Activated CD8-positive, alpha-beta memory T cell treated with anti-CD3 and anti-CD28 coated beads for 36 hours (primary cell): Measurements from ENCODE around the gene RBKS. TPM values are rescaled to one million over a fixed set of nuclear protein-coding genes. Genes with fewer than 3 reads are reported as not detected.

Source experiments
- CTCF ChIA-PET: fragments of 350-600 bp; sonication (Branson Sonifier 250); formaldehyde crosslinking; loops from one replicate; lab custom pipeline; 2021; ENCODE audit warnings: antibody characterized with exemption; lab: Charles Lee
- POLR2A ChIA-PET: fragments of 350-600 bp; sonication (Branson Sonifier 250); formaldehyde crosslinking; loops from one replicate; lab custom pipeline; 2021; ENCODE audit warnings: antibody characterized with exemption; lab: Charles Lee
- total RNA-seq, 2 experiments: library from RNA; stranded (reverse); gene quantifications; one replicate each; pipeline ENCODE4 v1.2.3, GENCODE V29; 2021

Gene RBKS
- total RNA-seq, 2 experiments from 2014 or later = 5.8 to 7.9 TPM

DNA sequence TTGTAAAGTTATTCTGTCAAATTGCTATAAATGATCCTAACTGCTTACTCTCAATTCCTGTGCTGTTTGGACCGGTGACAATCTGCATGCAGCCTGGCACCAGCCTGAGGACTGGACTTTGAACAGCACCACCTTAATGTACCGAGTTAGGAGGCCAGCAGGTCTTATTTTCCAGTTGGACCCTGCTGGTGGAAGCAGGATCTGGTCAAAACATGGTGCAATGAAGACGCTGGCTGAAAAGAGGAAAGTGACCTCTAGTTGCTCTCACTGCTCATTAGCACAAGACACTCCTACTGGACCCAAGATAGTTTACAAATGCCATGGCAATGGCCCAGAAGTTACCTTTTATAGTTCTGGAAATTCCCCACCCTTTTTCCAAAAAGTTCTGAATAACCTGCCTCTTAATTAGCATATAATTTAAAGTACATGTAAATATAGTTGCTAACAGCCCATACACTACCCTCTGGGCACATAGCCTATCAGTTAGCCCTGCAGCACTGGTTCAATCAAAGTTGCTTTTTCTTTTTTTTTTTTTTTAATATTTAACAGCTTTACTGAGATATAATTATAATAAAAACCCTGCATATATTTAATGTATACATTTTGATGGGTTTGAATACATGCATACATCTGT lies 35.8 kb downstream of the RBKS start:
- ChIA-PET POLR2A (no interaction called here), CTCF (interaction anchor here (1.1 kb wide), 1 partner anchor 553 kb away, joined by 3 read pairs; no protein-coding TSS in a partner anchor)

DNA sequence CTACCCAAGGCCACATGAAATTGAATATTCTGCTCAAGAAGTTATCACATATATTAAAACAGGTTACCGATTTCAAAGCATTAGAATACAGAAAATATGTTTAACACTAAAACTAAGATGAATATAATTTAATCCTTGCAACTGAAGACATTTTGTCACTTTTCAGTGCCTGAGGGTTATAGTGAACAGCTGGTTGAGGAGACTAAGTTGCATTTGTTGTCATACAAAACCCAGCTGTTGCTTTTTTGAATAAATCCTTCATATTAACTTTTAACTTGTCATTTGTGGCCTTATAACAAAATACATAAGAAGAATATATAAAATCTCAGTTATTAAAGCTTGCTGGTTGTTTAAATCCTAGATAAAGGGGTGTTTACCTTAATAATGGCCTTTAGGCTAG lies 37.5 kb downstream of the RBKS start:
- CTCF ChIA-PET = no interaction called here
- POLR2A ChIA-PET = no interaction called here

DNA sequence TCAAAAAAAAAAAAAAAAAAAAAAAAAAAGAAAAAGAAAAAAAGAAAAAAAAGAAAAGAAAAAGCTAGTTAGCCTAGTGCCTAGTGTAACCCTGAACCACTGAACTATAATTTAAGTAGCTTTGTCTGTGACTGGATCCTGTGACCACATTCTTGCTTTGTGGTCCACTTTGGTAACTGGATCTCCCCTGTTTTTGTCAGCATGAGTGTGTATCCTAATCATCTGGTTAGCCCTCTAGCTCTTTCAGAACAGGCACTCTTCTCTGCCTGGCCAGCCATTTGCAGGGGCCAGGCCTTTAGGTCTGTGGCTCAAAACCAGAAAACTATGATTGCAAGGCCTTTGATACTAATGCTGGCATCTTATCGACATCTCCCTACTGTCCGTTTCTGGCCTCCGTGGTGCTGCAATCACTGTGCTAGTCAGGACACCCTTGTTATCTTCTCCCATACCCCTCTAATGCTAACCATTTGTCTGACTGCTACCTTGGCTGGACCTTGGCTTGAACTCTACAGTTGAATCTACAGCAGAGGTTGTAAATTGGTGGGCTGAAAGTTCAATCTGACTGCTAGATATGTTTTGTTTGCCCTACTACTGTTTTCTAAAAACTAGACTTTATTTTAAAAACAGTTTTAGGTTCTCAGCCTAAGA lies 40.5 kb downstream of the RBKS start:
- ChIA-PET POLR2A (no interaction called here), CTCF (interaction anchor here (1.7 kb wide), 1 partner anchor 146 kb away, joined by 5 read pairs; no protein-coding TSS in a partner anchor)

DNA sequence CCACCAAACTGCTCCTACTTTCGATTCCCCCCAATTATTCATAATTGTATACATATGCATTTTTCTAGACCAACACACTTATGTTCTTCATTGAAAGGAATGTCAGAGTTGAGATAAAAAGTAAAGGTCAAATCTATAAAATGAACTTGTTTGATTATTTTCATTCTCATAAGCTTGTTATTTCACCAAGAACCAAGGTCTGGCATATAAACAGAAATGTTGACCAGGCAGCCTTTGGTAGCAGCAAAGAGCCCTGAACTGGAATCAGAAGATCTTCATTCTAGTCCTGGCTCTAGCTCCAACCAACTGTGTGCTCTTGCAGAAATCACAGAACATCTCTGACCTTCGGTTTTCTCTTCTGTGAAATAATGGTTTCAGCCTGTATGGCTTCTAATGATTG lies 42.9 kb downstream of the RBKS start:
- POLR2A ChIA-PET = no interaction called here

DNA sequence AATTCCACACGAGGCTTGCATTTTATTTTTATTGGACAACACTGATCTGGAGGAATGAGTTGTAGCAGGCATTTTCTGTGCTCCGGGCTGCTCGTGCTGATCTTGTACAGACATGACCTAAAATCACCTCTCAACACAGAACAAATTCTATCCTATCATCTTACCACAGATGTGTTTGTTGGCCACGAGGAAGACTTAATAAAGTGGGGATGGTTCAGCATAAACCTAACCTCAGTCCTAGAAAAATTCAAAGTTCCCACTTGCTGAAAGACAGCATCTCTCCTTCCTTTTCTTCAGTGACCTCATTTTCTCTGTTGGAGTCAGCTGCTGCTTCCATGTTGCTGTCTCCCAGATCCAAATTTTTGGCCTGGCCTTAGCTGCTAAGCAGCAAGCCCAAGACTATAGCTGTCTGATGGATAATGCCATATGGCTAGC lies 45.3 kb downstream of the RBKS start:
- ChIA-PET POLR2A (no interaction called here), CTCF (no interaction called here)

More for the DNA sequence above, 42.9 kb downstream of the RBKS start:
- CTCF ChIA-PET = no interaction called here

DNA sequence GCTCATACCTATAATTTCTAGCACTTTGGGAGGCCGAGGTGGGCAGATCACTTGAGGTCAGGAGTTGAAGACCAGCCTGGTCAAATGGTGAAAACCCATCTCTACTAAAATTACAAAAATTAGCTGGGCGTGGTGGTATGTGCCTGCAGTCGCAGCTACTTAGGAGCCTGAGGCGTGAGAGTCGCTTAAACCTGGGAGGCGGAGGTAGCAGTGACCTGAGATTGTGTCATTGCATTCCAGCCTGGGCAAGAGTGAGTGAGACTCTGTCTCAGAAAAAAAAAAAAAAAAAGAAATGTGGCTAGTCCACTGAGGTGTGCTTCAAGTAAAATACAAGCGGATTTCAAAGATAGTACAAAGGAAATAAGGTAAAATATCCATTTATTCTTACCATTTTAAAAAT lies 46.2 kb downstream of the RBKS start:
- POLR2A ChIA-PET = no interaction called here
- CTCF ChIA-PET = interaction anchor here (0.7 kb wide), 2 partner anchors 42 to 225 kb away, joined by 3 to 4 read pairs; no protein-coding TSS in a partner anchor

DNA sequence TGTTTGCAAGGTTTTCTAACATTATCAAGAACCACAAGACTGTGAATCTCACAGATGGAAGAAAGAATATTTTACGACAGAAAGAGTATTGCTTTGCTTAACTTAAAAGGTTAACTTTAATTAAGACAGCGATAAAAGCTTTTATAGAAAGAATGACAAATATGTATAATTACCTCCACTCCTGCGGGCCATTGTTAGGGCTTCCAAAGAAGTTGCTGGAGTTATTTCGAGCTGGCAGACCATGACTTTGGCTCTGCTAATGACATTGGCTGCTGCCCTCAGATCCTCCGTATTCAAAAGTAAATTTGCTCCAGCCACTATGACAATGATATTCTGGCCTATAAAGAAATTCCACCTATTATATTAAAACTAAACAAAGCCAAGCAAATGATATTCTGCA lies 47.3 kb downstream of the RBKS start:
- CTCF ChIA-PET = interaction anchor here (0.7 kb wide), 1 partner anchor 435 kb away, joined by 3 read pairs; no protein-coding TSS in a partner anchor
- POLR2A ChIA-PET = no interaction called here

DNA sequence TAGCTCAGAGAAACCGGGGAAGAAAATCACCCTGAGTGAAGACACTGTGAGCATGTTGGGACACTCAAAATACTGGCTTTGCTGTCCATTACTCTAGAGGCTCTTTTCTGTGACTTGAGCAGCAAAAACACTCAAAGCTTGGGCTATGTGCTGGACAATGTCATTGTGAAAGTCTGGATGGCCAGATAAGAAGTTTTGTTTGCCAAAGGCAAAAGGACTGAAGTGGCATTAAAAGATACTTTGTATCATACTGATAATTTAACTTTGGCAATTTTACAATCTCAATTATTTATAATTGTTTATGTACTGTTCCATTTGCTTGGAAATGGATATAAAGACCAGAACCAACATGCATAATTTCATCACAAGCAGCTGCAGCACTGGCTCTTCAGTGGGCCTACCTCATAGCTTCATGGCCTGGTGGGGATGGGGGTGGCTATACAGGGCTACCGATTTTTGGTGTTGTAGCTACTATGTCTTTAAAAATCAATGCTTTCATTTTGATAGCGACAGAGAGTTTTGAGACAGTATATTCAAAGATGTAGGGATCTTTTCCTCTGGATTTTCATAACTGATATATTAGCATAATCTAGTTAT lies 51.1 kb downstream of the RBKS start:
- ChIA-PET POLR2A (no interaction called here), CTCF (no interaction called here)

DNA sequence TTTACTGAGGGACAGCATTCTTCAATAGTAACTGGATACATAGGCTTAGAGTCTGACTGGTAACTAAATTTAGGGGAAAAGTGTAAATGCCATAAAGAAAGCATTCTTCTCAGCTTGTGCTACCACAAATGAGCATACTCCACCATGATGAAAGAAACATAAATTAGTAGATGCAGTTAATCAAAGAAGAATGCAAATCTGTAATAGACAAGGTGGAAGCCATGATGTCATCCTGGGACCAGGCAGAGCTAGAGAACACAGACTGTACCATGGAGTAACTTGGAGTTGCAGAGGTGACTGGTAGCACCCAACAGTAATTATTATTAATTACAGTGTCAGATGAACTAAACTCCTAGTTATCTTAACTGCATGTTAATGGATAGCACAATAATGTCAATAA lies 51.7 kb downstream of the RBKS start:
- POLR2A ChIA-PET = no interaction called here
- CTCF ChIA-PET = no interaction called here

DNA sequence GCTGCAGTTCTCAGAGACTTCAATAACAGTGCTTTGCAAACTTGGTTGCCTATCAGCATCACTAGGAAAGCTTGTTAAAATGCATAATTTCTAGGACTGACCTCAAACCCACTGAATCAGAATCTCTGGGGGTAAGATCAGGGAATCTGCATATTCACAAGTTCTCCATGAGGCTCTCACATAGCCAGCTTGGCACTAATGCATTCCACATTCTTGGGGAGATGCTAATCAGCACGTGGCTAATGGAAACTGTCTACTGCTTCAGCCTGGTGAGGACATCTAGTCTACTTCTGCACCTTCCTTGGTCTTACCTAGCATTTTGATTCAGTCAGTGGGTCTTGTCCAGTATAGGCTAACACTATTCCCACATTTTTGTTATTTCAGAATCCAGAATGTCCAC lies 56.3 kb downstream of the RBKS start:
- ChIA-PET POLR2A (no interaction called here), CTCF (interaction anchor here (0.6 kb wide), 1 partner anchor 93 kb away, joined by 3 read pairs; no protein-coding TSS in a partner anchor)

DNA sequence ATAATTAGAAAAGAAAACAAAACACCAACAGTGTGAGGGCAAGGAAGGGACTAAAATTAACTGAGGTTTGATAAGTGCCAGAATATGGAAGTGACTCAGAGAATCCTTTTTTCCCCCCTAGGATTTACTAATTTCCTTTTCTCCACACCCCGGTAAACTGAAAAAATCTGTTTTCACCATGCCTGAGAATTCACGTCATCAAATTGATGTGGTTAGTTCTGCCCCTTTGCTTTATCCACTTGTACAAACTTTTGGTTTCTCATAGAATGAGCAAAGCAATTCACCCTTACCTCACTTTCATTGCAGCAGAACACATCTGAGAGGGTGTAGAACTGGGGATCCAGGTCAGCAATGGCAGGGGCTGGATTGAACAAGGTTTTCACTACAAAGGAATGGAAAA lies 57.8 kb downstream of the RBKS start:
- ChIA-PET CTCF (no interaction called here), POLR2A (no interaction called here)

DNA sequence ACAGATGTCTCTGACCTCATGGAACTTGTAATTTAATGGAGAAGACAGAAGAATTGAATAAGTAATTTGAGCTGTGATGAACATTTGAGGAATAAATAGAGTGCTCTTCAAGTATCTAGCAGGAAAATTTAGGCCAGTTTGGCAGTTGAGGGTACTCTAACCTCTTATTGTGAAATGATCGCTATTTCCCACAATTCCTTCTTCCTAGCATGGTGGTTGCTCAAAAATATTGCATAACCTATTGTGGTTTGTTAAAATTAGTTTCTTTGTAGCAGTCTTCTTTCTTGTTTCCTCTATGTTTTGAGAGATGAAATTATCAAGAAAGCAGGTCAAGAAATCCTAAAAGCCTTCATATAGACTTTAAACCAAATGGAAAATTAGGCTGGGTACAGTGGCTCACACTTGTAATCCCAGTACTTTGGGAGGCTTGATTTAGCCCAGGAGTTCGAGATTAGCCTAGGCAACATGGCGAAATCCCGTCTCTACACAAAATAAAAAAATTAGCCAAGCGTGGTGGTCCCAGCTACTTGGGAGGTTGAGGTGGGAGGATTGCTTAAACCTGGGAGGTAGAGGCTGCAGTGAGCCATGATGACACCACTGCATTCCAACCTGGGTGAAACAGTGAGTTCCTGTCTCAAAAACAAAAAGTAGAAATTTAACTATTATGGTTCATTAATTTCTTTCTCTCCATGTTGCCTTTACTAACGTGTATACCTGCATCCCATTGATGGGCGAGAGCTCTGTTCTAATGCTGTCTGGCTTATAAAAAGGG lies 58.7 kb downstream of the RBKS start:
- ChIA-PET POLR2A (interaction anchor here (0.5 kb wide), 1 partner anchor 24 kb away, joined by 4 read pairs; no protein-coding TSS in a partner anchor), CTCF (no interaction called here)

DNA sequence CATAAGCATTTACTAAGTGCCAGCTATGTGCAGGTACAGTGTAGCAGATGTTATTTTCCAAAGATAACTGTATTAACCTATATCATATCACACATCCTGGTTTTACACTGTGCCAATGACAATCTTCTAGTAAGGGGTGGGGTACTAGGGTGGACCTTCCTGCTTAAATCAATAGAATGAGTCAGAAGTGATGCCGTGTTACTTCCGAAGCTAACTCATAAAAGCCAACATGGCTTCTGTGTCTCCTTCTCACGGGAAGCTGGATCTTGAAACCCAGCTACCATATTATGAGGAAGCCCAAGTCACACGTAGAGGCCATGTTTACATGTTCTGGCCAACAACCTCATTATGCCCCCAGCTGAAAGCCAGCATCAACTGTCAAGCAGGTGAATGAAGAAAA lies 59.5 kb downstream of the RBKS start:
- POLR2A ChIA-PET = no interaction called here

DNA sequence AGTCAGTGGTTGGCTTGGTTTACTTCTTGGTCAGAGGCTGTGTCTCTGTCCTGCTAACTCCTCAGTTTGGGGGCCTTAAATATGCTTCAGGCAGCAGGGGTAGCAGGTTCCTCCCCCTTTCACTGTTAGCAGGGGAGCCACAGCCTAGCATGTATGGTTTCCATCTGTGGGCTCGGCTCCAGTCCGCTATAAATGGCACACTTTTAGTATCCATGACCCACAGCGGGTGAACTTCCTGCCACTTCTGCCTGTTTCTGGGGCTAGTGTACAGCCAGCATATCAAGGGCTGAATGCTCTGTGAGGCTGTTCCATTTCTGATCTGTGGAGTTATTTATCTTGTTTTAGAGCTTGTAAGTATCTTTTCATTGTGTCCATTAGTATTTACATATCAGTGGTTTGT lies 60.4 kb downstream of the RBKS start:
- ChIA-PET POLR2A (no interaction called here), CTCF (no interaction called here)

More for the DNA sequence above, 59.5 kb downstream of the RBKS start:
- CTCF ChIA-PET = no interaction called here

DNA sequence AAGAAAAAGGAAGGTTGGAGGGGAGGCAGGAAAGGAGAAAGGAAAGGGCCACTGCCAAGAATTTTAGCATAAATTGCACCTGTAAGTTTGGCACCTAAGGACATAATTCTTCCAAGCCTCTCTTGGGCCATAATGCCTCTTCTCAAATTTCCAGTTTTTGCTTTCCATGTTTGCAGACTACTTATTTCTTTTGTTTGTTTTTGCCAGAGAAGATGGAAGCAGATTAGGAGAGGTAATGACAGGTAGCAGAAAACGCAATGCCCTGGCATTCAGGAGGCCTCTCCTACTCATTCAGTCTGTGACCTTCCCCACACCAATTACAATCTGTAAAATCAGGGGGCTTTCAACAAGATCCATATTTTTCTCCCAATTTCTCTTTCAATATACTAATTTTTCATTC lies 61.9 kb downstream of the RBKS start:
- POLR2A ChIA-PET = no interaction called here
- CTCF ChIA-PET = no interaction called here

DNA sequence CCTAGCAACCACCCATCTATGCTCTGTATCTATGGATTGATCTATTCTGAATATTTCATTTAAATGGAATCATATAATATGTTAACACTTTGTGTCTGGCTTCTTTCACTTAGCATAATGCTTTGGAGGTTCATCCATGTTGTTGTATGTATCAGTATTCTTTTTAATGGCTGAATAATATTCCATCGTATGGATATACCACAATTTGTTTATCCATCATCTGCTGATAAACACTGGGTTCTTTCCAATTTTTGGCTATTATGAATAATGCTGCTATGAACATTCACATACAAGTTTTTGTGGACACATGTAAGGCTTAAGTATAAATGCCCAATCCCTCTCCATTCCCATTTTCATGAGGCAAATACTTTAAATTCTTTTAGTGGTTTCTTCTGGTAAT lies 65.8 kb downstream of the RBKS start:
- CTCF ChIA-PET = no interaction called here
- POLR2A ChIA-PET = no interaction called here

DNA sequence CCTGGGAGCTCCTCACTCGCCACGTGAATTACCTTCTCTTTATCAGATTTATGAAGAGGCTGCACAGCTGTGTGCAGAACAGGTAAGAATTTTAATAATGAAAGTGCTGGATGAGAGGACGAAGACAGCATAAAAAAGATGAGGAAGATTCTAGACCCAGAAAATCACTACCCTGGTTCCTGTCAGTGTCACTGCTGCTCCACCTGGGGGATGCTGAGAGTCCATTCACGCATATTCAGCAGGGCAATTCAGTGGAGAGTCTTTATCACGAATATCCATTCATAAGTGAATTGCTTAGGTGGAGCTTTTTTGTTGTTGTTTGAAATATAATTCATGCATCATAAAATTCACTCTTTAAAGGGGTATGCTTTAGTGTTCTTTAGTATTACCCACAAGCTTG lies 66.6 kb downstream of the RBKS start:
- ChIA-PET POLR2A (no interaction called here), CTCF (interaction anchor here (0.6 kb wide), 1 partner anchor 190 kb away, joined by 3 read pairs; no protein-coding TSS in a partner anchor)

DNA sequence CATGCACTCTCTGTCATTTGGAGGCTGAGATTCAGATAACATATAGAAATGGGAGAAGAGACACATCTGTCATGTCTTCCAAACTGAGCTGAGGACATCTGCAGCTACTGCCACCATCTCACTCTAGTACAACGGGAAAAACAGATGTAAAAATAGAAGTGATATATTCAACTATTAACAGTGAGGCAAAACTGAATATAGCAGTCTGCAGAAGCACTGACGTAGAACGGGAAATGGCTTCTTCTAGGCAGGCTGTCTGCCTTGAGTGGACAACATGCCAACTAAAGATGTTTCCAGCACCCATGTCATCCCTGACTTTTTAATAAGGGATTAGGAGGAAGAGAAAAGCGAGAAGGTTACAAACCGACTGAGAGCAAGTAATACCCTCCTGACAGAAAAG lies 67.1 kb downstream of the RBKS start:
- CTCF ChIA-PET = interaction anchor here (0.6 kb wide), 1 partner anchor 191 kb away, joined by 3 read pairs; no protein-coding TSS in a partner anchor

DNA sequence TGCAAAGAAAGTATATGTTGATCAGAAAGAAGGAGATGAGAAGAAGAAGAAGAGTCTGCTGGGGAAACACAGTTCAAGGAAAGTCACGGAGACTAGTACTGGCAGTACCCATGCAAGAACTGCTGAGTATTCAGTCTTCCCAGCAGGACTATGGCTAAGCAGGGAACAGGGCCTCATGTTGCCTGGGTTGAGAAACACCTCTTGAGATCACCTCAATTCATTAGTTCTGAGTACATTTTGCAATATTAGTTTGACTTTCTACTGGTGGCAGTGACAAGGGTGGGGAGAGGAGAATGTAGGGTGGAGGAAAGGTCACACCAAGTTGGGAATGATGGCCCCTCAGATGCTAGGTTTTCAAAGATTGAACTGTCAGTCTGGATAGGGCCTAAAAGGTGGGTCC lies 68.1 kb downstream of the RBKS start:
- CTCF ChIA-PET = no interaction called here
- POLR2A ChIA-PET = no interaction called here

More for the DNA sequence above, 67.1 kb downstream of the RBKS start:
- POLR2A ChIA-PET = no interaction called here
